Activated T-cell treated with anti-CD3 and anti-CD28 coated beads for 24 hours (primary cell): ENCODE measurements around the gene EHF.

Experiments
- DNase-seq: peaks from one replicate; pipeline ENCODE4 v3.0.0-alpha.2; 2020; ENCODE audit warnings: low read depth

EHF gene

DNA sequence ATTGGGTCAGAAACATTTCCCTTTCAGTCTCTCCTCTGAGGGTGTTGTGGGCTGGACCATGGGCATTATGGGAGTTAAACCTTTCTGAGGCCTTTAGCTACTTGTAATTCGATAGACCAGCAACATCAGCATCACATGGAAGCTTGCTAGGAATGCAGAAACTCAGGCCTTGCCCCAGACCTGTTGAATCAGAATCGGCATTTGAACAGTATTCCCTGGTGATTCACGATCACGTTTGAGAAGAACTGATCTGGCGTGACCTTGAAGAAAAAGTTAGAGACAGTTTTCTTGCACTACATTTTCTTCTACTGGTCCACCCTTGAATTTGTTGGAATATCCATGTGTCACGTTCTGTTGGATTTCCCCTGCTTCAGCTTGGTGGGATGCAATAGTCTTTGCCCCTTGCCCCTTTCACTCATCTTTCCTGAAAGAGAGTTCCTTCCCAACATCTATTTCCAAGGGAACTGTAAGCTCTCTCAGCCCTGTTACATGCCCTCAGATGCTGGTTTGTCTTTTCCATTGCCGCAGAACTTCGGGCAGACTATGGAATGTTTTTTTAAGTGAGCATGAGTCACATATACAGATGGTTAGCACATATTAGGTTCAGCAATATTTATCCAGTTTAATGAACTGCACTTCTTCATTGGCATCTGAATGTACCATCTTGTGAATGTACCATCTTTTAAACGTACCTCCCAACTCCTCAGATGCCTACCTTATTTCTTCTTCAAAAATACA is 23.9 kb downstream of the EHF start:
- no peak for DNase-seq

DNA sequence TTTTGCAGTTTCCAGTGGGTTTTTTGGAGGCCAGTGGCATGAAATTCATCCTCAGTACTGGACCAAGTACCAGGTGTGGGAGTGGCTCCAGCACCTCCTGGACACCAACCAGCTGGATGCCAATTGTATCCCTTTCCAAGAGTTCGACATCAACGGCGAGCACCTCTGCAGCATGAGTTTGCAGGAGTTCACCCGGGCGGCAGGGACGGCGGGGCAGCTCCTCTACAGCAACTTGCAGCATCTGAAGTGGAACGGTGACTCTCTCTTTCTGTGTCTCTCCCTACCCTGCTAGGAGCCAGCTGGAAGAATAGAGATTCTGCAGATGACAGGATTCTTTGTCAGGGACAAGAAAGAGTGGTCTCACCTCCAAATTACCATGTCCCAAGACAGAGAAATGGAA is 25.5 kb downstream of the EHF start:
- no peak for DNase-seq

GRCh38 chr11:34647131-34647530 is 26.2 kb downstream of the EHF start:
- DNase-seq = no peak

DNA sequence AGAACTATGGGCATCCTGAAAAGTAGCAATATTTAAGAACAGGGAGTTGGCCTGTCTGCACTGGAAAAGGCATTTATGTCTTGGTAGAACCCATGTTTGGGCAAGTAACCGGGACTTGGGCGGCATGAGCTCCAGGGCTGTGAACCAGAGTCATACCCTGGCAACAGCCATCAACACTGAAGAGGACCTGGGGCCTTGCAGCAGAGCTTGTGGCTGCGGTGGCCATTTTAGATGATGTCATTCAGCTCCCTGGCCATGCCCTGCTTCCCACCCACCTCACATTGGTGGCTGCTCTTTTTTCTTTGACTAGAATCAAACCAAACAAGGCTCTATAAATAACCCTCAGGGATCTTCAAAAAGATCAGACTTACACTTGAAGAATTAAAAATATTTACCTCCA is 26.6 kb downstream of the EHF start:
- DNase-seq = no peak

DNA sequence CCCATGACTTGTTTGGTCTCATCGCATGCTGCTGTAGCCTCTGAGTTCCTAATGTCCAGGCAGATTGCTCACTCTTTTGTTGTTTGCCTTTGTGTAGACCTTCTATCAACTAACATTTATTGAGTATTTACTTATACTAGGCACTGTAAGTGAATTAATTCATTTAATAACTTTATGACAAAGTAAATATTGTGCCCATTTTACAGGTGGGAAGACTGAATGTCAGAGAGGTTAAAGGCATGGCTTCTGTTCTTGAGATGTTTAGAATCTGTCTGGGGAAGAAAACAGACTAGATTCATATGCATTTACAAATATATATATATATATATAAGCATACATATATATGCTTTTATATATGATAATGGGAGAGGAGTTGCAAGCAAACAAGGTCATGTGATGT is 27.1 kb downstream of the EHF start:
- DNase-seq = no peak

GRCh38 chr11:34649597-34649996 is 28.7 kb downstream of the EHF start:
- DNase-seq = no peak

DNA sequence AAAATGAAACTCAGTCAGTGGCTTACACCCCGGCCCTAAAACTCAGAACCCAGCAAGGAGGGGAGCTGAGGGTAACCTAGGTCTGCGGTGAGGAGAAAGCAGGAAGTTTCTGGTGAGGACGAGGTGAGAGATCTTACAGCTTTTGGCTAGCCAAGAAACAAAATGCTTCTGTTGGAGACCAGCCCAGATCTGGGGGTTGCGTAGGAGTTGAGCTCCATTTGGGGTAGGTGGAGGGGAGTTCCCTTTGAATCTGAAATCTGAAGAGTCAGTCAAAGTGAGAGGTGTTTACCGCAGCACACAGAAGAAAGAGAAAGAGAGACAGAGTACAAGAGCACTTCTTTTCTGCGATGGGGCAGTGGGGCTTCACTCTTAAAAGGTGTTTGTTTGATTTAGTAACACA is 29.6 kb downstream of the EHF start:
- peak; percentile 79 for DNase-seq

DNA sequence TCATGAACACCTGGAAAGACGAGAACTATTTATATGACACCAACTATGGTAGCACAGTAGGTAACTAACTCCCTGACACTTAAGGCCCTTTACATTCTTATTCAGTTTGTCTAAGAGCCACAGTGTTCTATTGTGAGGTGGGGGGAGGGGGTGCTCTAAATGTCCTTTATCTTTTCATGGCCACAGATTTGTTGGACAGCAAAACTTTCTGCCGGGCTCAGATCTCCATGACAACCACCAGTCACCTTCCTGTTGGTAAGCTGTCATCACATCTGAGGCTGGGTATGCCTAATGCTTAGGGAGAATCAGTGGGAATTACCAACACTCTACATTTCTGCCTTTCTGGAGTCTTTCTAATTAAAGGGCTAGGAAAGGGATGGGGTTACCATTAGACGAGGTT is 30.7 kb downstream of the EHF start:
- no peak for DNase-seq

- no peak for DNase-seq
These were observed 31.5 kb downstream of the EHF start for GRCh38 chr11:34652191-34652973.

GRCh38 chr11:34653031-34653430 is 32.1 kb downstream of the EHF start:
- DNase-seq = no peak

- DNase-seq = no peak
These were observed 33.1 kb downstream of the EHF start for GRCh38 chr11:34653851-34654482.

- no peak for DNase-seq
These were observed 33.8 kb downstream of the EHF start for GRCh38 chr11:34654483-34655334.

- no peak for DNase-seq
These were observed 34.6 kb downstream of the EHF start for GRCh38 chr11:34655335-34656008.

DNA sequence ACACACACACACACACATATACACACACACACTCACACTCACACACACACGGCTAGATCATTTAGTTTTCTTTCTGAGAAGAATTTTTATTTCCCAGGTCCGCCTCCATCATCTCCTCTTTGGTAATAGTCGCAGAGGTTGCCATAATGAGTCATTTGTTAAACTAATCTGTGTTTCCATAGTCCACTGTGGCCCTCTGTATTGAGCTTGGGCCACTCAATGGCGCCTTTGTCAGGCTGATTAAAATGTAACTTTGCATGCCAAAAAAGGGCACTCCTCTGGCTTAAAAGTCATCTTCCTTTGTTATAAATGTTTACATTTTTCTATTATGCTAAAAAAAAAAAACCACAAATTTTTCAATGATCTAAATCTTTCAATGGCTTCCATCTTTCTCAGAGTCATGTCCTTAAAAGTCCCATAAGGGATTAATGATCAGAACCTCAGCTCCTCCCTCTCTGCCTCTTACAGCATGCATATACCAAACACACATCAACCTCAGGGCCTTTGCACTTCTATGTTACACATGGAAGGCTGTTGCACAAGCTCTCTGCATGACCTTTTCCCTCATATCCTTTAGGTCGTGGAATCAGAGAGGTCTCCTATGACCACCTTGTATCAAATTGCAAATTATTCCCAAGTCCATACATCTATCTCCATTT is 35.3 kb downstream of the EHF start:
- DNase-seq = no peak

GRCh38 chr11:34658071-34659015 is 37.5 kb downstream of the EHF start:
- no peak for DNase-seq

- no peak for DNase-seq
These were observed 38.3 kb downstream of the EHF start for GRCh38 chr11:34659096-34659733.

DNA sequence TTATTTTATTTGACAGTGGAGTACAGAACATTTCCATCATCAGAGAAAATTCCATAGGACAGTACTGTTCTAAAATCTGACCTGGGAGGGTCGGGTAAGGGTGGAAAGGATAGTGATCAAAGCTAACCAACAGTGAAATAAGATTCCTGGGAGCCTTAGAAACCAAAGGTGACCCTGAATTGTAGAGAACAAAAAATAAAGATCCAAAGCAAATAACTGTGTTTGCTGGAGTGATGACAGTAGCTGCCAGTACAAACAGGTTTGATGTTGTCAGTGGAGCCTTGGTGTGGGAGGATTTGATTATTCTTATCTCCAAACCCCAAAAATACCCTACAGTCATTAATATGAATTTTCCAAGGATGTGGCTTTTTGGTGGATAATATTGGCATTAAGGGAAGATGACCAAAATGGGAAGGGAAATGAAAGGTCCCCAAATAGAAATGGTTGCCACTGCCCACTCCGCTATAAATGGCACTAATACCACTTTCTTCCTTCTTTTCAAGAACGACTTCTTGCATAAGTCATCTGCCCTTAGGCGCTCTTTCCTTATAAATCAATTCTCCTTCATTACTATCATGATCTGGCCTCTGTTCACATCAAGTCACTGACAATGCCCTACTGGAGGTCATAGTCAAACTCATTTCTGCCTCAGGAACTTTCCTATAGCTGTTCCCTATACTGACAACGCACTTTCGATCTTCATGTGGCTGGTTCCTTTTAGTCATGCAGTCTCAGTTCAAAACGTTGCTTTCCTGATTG is 44.4 kb downstream of the EHF start:
- DNase-seq = no peak

GRCh38 chr11:34667810-34668582 is 47.1 kb downstream of the EHF start:
- DNase-seq = no peak
